HG02943 (cell line): ENCODE measurements around the gene TFB2M.
"Not testable (repeated sequence)": the region's sequence is repeated elsewhere in the genome, so short reads cannot be mapped to it uniquely, and the experiment has no call there.

Source experiments
- ATAC-seq: cut with Tn5 transposase; IDR thresholded peaks from one replicate; pipeline ENCODE4 v1.9.1; 2021; ENCODE audit warnings: mild to moderate bottlenecking, low read depth, moderate library complexity; ENCODE audit not compliant: unreplicated experiment

Gene TFB2M

DNA sequence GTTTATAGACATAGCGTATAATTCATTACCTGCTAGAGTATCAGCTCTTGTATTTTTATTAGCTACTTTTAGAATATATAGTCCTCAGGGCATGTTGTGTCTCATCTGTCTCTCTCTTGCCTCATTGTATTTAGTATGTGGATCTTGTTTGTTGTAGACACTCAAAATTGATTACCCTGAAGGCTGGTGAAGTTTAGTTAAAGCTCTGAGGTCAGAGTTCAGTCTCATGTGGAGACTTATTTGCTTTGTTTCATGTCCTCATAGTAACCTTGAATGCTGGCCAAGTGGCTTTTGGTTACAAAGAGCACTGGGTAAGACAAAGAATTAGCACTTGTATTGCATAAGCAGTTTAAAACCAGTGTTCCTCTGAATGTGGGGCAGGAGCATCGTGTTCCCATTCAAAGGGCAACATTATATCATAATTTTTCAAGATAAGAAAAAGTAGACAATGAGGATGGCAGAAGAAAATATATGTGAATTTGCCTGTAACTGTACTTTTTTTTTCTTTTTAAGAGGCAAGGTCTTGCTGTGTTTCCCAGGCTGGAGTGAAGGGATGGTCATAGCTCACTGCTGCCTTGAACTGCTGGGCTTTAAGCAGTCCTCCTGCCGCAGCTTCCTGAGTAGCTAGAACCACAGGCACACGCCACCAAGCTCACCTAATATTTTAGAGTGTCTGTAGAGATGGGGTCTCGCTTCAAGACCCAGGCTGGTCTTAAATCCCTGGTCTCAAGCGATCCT is 17.6 kb upstream of the TFB2M start:
- ATAC-seq: no peak

DNA sequence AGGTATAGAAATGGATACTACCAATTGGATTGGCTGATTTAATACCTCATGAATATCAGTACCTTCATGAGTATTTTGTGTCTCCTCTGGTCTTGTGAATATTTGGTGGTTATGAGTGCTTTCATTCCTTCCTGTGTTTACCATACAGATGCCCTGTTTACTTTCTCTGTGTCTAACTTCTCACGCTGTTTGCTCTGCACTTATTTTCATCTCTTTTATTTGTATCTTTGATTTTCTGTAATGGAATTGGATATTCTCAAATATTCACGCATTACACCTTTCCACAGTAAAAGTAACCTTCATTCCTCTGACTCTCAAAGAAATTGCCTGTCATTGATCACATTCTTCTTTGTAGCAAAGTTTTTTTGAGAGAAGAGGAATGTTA is 17.0 kb upstream of the TFB2M start:
- ATAC-seq: no peak

DNA sequence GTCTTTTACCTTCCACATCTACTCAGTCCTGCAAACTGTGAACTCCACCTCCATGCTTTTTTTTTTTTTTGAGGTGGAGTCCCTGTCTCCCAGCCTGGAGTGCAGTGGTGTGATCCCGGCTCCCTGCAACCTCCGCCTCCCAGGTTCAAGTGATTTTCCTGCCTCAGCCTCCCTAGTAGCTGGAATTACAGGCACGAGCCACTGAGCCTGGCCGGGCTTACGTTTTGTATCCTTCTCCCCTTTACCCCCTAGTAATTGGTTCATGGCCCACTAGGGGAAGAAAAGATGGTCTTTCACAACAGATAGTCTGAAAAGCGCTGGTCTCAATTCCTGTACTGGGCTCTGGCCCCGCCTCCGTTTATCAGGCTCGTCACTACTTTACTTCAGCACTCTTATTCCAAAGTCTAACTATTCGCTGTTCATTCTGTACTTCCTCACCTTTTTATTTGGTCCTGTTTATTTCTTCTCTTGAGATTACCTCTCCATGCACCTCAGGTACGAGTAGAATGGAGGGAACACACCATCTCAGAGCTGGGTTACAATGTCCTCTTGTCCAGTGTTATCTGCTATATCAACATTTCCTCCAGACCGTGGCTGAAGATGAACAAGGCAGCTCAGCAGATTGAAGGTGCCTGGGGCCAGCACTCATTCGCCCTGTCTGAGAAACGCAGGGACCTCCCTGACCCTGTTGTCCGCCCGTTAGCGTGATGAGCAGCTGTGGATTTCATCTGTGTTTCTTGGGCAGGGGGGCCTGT is 16.4 kb upstream of the TFB2M start:
- ATAC-seq: no peak

DNA sequence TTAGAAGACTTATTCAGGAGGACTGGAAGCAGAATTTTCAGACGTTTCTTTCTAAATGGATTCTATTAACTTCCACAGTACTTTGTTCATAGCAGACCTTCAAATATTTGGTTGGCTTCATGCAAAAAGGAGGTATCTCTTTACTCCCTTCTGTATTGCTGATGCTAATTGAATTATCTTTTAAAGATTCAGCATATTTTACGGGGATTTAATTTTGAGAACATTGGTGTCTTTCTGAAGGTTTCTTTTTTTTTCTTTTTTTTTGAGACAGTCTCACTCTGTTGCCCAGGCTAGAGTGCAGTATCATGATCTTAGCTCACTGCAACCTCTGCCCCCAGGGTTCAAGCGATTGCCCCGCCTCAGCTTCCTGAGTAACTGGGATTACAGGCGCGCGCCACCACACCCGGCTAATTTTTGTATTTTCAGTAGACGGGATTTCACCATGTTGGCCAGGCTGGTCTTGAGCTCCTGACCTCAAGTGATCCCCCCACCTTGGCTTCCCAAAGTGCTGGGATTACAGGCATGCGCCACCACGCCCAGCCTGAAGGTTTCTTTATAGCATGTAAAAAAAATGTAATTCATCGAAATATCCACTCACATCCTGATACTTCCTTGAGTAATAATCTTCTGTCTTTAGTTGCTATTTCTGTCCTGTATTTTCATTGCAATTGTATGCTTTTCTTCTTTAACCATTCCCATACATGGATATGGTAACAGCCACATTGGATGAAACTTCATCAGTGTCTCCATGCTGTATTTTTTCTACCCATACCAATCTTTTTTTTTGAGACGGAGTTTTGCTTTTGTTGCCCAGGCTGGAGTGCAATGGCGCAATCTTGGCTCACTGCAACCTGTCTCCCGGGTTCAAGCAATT is 14.7 kb upstream of the TFB2M start:
- no peak for ATAC-seq

DNA sequence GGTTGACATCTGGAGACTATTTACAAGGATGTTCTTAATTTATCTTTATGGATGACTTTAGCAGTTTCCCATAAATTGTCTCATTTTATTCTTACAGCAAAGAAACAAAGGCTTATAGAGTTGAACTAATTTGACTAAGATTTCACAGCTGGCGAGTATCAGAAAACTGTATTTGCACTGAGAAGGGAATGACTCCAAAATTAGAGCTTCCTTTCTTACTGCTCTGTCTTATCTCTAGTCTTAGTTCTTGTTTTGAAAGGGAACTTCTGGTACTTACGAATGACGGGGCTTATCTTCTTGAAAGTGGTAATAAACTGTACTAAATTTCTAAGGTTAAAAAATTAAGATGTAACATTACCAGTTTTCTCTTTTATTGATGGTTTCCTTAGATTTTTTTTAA is 13.8 kb upstream of the TFB2M start:
- peak; percentile 59 for ATAC-seq

DNA sequence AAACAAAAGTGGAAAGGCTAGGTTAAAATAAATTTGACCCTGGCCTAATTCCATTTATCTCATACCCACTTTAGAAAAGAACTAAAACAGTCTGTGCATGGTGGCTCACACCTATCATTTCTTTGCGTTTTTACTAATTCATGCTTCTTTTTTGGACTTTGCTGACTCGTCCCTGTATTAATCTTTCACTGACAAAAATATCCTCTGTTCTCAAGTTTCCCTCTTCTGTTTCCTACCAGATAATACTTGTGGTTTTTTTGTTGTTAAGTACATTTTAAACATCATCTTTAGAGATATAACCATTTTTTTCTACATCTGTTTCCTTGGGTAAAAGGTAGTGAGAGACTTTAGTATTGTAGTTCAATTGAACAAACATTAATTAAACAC is 11.7 kb upstream of the TFB2M start:
- no peak for ATAC-seq

DNA sequence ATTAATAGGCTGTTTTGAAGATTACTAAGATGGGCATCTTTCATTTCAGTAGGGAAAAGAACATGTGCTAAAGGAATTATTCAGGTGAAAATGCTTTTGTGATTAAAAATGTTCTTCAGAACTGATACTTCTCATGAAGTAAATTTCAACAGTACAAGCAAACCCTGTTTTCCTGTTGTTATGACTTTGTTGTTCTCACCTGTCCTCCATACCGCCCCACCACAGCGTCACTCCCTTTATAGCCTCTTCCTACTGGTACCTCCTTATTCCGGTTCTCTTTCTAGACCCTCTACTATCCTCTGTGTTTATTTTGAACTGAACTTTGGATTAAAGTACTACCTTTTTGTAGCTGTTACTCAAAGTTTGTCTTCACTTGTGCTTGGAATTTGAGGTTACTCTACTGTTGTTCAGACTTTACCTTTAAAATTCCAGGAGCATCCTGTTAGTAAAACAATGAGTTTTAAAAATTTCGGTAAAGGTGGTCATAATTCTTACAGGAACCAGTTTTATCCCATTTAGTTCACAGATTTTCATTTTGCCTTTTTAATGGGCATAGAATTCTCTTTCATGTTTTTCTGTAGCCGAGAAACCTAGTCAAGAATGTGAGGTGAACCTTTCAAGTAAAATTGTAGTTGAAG is 11.1 kb upstream of the TFB2M start:
- no peak for ATAC-seq

DNA sequence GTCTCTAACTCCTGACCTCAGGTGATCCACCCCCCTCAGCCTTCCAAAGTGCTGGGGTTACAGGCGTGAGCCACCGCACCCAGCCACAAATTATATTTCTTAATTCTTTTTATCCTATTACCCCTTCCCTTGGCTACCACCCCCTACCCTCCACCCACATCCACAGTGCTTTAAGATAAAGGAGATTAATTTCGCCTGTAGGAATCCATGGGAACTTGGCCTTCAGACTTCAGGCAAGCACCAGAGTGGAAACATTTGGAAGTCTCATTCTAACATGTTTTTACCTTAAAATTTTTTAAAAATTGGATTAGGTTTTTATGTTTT is 10.6 kb upstream of the TFB2M start:
- no peak for ATAC-seq

DNA sequence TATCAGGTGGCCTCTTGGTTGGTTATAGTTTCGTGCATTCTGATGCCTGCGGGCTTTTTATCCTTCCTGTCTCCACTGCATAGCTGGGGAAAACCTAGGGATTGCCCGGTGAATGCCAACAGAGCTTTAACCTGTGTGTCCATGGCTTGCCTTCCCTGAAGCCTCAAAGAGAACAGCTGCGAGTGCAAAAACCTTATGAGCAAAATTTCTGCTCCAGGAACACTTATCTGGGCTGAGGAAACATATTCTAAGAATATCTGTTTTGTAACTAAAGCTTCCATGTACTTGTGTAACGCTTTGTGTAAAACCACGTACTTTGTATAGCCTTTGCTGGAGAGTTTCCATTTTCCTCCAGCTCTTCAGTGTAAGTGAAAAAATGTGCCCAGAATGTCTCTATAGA is 7.4 kb upstream of the TFB2M start:
- no peak for ATAC-seq

DNA sequence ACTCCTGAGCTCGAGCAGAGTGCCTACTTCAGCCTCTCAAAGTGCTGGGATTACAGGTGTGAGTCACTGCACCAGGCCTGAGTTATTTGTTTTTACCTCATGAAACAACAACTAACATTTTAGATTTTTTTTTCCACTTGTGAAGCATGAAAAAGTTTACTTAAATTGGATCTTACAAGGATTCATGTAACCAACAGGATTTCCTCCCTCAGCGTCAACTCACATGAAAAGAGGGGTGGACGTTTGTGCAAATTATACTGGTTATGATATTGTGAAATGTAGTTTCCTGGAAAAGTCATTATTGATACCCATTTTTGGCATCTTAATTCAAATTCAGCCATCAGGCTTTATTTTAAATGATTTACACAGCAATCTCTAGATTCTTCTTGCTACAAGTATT is 6.7 kb upstream of the TFB2M start:
- ATAC-seq: no peak

DNA sequence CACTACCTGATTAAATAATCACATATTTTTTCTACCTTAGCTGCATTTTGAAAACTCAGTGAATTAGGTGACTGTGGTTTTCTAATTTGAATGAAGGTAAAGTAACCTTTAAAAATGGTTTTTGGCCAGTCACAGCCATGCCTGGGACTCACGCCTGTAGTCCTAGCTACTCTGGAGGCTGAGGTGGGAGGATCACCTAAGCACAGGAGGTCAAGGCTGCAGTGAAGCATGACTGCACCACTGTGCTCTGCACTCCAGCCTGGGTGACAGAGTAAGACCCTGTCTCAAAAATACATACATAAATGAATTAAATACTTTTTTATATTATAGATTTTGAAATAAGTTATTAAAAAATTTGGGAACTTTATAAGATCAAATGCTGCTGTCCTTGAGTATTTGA is 5.9 kb upstream of the TFB2M start:
- no peak for ATAC-seq

DNA sequence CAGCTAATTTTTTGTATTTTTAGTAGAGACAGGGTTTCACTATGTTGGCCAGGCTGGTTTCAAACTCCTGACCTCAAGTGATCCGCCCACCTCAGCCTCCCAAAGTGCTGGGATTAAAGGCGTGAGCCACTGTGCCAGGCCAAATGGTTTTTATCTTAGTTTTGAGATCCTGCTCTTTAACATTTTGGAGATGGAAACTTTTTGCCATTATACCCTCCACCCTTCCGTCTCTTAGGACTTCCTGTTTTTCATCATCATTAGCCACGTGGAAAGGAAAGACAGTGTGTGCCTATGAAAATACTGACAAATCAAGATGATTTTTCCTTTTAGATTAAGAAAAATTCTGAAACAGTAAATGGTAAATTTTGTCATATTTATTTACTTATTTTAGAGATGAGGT is 5.2 kb upstream of the TFB2M start:
- not testable (repeated sequence) for ATAC-seq

DNA sequence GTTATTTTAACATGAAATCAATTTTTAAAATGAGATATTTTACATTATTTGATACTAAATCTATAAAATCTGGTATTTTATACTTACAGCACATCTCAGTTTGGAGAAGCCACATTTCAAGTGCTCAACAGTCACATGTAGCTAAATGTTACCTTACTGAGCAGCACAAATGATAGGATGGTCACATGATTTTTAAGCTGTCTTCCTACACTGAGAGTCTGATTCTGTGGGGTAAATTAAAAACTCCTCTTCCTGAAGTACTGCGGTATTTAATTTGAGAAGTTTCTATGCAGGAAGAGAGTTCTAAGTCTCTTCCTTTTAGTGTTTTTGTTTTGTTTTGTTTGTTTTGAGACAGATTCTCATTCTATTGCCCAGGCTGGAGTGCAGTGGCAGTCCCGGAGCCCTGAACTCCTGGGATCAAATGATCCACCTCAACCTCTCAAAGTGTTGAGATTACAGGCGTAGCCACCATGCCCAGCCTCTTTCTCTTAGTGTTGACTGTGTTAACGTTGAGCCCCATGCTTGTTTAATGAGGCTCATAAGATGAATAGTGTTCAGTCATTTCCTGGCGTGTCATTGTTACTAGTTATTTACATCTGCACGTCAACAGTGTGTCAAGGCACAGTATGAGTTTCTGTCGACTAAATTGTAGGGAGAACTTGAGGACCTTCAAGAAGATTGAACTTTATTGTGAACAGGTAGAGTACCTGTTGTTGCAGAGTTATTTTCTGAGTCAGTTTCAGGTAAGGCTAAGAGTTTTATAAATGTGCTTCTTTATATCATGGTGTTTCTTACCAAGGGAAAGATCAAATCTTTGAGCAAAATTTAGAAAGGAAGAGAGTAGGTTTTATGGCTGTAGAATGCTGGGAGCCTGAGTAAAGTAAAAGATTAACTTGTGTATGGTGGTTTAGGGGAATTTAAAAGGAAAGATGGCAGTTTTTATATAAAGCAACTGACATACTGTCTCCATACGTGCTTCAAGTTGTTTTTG is 3.5 kb upstream of the TFB2M start:
- ATAC-seq: no peak

DNA sequence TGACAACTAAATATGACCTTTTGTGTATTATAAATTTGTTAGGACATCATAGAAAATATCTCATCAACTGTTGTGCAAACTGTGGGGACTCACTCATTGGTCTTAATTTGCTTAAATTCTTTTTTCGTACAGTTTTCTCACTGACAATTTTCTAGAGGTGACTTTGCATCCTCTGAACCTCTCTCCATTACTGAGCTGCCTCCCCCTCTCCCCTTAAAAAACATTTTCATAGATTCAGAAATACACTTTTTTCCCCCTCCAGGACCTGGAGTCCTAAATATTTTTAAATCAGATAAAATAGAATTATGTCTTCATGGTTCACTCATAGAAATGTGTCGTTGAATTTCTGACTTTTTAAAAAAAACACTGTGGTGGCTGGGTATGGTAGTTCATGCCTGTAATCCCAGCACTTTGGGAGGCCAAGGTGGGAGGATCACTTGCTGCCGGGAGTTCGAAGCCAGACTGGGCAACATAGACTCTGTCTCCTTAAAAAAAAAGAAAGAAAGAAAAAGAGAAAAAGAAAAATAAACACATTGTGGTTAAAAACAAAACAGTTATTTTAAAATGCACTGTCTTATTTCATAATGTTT is 1.7 kb upstream of the TFB2M start:
- ATAC-seq: no peak

DNA sequence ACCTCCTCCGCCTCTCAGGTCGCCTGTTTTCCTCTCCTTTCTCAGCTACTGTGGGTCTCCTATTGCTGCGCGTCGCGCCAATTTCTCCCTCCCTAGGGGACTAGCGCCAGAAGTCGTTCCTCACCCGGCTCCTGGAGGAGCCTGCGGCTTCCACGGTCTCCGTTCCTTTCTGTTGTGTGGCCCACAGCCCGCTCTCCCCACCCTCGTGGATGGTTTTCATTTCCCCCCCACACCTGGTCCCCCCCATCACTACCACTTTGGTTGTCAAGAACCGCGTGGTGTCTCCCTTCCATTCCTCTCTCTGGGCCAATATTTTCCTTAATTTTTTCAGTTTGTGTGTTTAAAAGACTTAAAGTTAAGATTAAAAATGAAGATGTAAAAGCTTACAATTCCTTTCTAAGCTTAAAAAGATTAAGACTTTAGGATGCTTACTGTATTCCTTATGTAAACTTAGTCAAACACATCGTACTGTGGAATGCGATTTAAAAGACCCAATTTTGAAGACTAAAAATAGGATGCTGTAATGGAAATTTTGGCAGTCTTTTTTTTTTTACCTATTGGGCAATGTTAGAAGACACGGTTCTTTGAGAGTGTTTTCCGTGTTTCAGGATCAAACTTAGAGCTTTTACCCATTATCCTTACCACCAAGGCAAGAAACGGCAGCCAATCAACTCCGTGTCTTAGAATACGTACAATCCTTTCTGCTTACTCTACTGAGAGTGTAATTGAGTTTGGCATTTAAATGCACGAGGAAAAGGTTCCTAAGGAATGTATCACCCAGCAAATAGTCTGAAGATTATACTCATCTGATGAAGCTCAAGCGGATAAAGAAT is 968 bp upstream of the TFB2M start:
- ATAC-seq: peak; percentile 23

DNA sequence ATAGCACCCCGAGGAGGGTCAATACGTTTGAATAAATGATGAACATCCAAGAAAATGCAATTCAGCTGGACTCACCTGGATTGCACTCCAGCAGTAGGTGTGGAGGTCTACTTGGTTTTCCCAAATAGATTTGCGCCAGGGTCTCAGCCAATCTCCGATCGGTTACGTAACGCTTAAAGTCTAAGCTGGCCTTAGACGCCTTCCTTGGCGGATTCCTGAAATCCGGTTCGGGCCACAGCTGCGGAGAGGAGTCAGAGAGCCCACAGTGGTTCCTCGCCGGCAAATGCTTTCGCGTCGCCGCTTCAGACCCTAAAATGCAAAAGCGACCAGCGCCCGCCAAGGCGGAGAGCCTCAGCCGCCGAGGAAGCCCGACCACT is 322 bp downstream of the TFB2M start:
- ATAC-seq: peak; percentile 0

DNA sequence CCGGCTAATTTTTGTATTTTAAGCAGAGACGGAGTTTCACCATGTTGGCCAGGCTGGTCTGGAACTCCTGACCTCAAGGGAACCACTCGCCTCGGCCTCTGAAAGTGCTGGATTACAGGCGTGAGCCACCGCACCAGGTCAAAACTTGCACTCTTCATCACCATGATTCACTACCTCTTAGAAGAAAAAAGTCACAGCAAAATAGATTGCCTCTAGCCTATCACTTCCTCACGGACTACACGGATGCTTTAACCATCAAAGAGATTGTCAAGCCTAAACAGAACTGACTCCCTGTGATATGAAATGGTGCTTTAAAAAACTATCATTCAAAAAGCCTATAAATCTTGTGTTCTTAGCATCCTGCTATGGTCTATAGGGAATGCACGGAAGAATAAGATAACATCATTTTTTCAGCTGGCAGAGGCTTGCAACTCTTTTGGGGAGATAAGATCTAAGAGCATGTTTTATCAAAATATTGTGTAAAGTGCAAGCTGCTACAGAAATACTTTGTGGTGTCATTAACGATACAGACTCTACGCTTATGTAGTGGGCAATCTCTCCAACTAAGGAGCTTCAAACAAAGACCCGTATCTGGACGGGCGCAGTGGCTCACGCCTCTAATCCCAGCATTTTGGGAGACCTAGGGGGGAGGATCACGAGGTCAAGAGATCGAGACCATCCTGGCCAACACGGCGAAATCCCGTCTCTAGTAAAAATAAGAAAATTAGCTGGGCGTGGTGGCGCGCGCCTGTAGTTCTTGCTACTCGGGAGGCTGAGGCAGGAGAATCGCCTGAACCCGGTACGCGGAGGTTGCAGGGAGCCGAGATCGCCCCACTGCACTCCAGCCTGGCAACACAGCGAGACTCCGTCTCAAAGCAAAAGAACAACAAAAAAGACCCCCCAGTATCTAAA is 966 bp downstream of the TFB2M start:
- ATAC-seq: no peak

DNA sequence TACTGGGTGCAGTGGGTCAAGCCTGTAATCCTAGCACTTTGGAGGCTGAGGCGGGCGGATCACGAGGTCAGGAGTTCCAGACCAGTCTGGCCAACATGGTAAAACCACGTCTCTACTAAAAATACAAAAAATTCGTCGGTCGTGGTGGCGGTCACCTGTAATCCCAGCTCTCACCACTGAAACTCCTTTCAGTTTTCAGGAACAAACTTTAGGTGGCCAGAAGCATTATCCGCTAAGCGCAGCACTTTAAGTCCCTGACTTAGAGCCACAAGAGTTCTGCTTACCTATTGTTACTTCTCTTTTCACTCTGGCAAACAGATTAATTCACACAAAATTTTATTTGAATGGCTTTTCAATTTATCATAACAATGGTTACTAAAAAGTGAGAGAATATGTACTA is 5.2 kb downstream of the TFB2M start:
- ATAC-seq: not testable (repeated sequence)
